ENCODE measurements around the gene GNAO1.

DNA sequence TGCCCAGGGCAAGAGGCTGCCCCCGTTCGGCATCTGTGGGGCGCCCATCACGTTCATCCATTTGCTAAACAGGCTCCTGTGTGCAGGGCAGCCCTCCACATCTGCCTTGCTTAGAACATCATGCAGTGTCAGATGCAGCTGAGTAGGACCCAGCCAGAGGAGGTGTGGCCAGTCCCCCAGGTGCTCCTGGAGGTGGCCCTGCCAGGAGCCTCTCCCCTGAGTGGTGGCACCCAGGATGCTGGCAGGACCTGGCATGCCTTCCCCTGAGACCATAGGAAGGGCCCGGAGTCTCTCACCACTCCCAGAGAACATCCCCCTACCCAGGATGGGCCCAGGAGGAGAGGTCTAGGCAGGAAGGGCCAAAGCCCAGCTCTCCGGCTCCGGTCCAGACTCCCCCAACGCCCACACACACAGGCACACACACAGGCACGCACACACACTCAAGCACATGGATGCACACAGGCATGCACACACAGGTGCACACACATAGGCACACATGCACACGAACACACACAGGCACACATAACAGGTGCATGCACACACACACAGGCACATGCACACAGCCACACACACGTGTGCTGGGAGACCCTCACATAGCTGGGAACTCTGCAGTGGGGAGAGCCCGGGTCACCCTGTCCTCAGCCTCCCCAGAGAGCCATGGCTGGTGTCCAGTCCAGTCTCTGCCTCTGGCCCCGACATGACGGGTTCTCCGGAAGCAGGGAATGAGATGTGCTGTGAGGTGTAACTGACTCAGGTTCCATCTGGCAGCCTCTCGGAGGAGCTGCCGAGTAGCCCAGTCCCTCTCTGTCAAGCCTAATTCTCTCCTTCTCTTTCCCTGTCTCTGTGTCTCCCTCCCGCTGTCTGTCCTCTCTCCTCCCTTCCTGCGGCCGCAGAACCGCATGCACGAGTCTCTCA is 159.5 kb downstream of the GNAO1 start:
- TF ChIP-seq GTF2F1 (IDR thresholded peaks at IDR 0.05; ENCODE audit: low read depth, low read length) = no peak
- no peak for TF ChIP-seq RCOR1 (IDR thresholded peaks at IDR 0.05; ENCODE audit: borderline replicate concordance in 1 of 2, low read depth in 2 of 2, low read length in 2 of 2)
- no peak for TF ChIP-seq NFXL1 (CRISPR knock-in tag; IDR thresholded peaks at IDR 0.05)
- TF ChIP-seq ZNF140 (CRISPR knock-in tag; IDR thresholded peaks at IDR 0.05) = no peak
- TF ChIP-seq ZNF589 (CRISPR knock-in tag; IDR thresholded peaks at IDR 0.05; ENCODE audit: low read depth) = no peak
- no peak for TF ChIP-seq JUND (IDR thresholded peaks at IDR 0.05; ENCODE audit: borderline replicate concordance, low read depth, low read length)
- no peak for TF ChIP-seq JUND (tag; IDR thresholded peaks at IDR 0.05; ENCODE audit: borderline replicate concordance, low read depth, low read length)
- TF ChIP-seq, protein P1, sequence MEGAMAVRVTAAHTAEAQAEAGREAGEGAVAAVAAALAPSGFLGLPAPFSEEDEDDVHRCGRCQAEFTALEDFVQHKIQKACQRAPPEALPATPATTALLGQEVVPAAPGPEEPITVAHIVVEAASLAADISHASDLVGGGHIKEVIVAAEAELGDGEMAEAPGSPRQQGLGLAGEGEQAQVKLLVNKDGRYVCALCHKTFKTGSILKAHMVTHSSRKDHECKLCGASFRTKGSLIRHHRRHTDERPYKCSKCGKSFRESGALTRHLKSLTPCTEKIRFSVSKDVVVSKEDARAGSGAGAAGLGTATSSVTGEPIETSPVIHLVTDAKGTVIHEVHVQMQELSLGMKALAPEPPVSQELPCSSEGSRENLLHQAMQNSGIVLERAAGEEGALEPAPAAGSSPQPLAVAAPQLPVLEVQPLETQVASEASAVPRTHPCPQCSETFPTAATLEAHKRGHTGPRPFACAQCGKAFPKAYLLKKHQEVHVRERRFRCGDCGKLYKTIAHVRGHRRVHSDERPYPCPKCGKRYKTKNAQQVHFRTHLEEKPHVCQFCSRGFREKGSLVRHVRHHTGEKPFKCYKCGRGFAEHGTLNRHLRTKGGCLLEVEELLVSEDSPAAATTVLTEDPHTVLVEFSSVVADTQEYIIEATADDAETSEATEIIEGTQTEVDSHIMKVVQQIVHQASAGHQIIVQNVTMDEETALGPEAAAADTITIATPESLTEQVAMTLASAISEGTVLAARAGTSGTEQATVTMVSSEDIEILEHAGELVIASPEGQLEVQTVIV (CRISPR knock-in tag; IDR thresholded peaks at IDR 0.05; ENCODE audit: borderline replicate concordance) = no peak
- TF ChIP-seq ZBTB8A (IDR thresholded peaks at IDR 0.05; ENCODE audit: partially characterized antibody) = no peak
- TF ChIP-seq DMBX1 (CRISPR knock-in tag; IDR thresholded peaks at IDR 0.05; ENCODE audit: borderline replicate concordance) = no peak
- TF ChIP-seq, protein P2, sequence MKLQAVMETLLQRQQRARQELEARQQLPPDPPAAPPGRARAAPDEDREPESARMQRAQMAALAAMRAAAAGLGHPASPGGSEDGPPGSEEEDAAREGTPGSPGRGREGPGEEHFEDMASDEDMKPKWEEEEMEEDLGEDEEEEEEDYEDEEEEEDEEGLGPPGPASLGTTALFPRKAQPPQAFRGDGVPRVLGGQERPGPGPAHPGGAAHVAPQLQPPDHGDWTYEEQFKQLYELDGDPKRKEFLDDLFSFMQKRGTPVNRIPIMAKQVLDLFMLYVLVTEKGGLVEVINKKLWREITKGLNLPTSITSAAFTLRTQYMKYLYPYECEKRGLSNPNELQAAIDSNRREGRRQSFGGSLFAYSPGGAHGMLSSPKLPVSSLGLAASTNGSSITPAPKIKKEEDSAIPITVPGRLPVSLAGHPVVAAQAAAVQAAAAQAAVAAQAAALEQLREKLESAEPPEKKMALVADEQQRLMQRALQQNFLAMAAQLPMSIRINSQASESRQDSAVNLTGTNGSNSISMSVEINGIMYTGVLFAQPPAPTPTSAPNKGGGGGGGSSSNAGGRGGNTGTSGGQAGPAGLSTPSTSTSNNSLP (IDR thresholded peaks at IDR 0.05; ENCODE audit: borderline replicate concordance, low read depth, low read length) = no peak
- TF ChIP-seq TRIM24 (IDR thresholded peaks at IDR 0.05) = no peak
- TF ChIP-seq, protein P3, sequence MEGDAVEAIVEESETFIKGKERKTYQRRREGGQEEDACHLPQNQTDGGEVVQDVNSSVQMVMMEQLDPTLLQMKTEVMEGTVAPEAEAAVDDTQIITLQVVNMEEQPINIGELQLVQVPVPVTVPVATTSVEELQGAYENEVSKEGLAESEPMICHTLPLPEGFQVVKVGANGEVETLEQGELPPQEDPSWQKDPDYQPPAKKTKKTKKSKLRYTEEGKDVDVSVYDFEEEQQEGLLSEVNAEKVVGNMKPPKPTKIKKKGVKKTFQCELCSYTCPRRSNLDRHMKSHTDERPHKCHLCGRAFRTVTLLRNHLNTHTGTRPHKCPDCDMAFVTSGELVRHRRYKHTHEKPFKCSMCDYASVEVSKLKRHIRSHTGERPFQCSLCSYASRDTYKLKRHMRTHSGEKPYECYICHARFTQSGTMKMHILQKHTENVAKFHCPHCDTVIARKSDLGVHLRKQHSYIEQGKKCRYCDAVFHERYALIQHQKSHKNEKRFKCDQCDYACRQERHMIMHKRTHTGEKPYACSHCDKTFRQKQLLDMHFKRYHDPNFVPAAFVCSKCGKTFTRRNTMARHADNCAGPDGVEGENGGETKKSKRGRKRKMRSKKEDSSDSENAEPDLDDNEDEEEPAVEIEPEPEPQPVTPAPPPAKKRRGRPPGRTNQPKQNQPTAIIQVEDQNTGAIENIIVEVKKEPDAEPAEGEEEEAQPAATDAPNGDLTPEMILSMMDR (IDR thresholded peaks at IDR 0.05 in 2 of 3, conservative IDR thresholded peaks at IDR 0.05 in 1 of 3; ENCODE audit: insufficient read depth in 2 of 3, low read depth in 1 of 3, low read length in 3 of 3) = no peak
- TF ChIP-seq TARDBP (IDR thresholded peaks at IDR 0.05) = no peak
